ENCODE results near the gene NOSTRIN.
"Not testable (repeated sequence)": the region's sequence is repeated elsewhere in the genome, so short reads cannot be mapped to it uniquely, and the experiment has no call there.

NOSTRIN gene

GRCh38 chr2:168801961-168802858 is at the start of gene NOSTRIN:
TSS of gene NOSTRIN (plus strand) at chr2:168802637. CDS start at chr2:168802647, 10 bp downstream.
- H2AFZ ChIP-seq (ENCODE audit: low read depth, low read length): no peak within 1 kb of the TSS
- H3K36me3 ChIP-seq (ENCODE audit: insufficient read depth, low read length): no peaks in the 10 kb centered on the region
- no peak within 1 kb of the TSS for H3K4me3 ChIP-seq (ENCODE audit: low read length)
- no peaks in the 10 kb centered on the region for H3K9me3 ChIP-seq (ENCODE audit: low read length)
- H3K27me3 ChIP-seq (ENCODE audit: insufficient read depth, low read length): no peaks in the 10 kb centered on the region
- peaks cover 2% of the 10 kb centered on the region for H3K4me1 ChIP-seq (ENCODE audit: insufficient read depth, low read length)

GRCh38 chr2:168753765-168754329 is 48.6 kb upstream of the NOSTRIN start:
- no peak overlapping the region for H2AFZ ChIP-seq (ENCODE audit: low read depth, low read length)
- H3K4me1 ChIP-seq (ENCODE audit: insufficient read depth, low read length): no peaks in the 10 kb centered on the region
- H3K4me3 ChIP-seq (ENCODE audit: low read length): no peak overlapping the region
- no peaks in the 10 kb centered on the region for H3K9me3 ChIP-seq (ENCODE audit: low read length)
- H3K36me3 ChIP-seq (ENCODE audit: insufficient read depth, low read length): no peaks in the 10 kb centered on the region
- H3K27me3 ChIP-seq (ENCODE audit: insufficient read depth, low read length): no peaks in the 10 kb centered on the region

GRCh38 chr2:168757223-168757622 is 45.2 kb upstream of the NOSTRIN start:
- H3K4me3 ChIP-seq (ENCODE audit: low read length): no peak overlapping the region
- no peaks in the 10 kb centered on the region for H3K4me1 ChIP-seq (ENCODE audit: insufficient read depth, low read length)
- no peak overlapping the region for H2AFZ ChIP-seq (ENCODE audit: low read depth, low read length)
- no peaks in the 10 kb centered on the region for H3K27me3 ChIP-seq (ENCODE audit: insufficient read depth, low read length)
- H3K36me3 ChIP-seq (ENCODE audit: insufficient read depth, low read length): no peaks in the 10 kb centered on the region
- H3K9me3 ChIP-seq (ENCODE audit: low read length): no peaks in the 10 kb centered on the region

- Histone ChIP-seq H3K36me3 (ENCODE audit: insufficient read depth, low read length) (no peaks in the 10 kb centered on the region), H3K27me3 (ENCODE audit: insufficient read depth, low read length) (no peaks in the 10 kb centered on the region), H3K9me3 (ENCODE audit: low read length) (peaks cover 2% of the 10 kb centered on the region), H3K4me3 (ENCODE audit: low read length) (no peak overlapping the region), H3K4me1 (ENCODE audit: insufficient read depth, low read length) (no peaks in the 10 kb centered on the region), H2AFZ (ENCODE audit: low read depth, low read length) (no peak overlapping the region)
These were observed 43.2 kb upstream of the NOSTRIN start for GRCh38 chr2:168758970-168759820.

GRCh38 chr2:168765401-168765800 is 37.0 kb upstream of the NOSTRIN start:
- Histone ChIP-seq H3K4me1 (ENCODE audit: insufficient read depth, low read length) (no peaks in the 10 kb centered on the region), H3K27me3 (ENCODE audit: insufficient read depth, low read length) (no peaks in the 10 kb centered on the region), H2AFZ (ENCODE audit: low read depth, low read length) (no peak overlapping the region), H3K4me3 (ENCODE audit: low read length) (no peak overlapping the region), H3K36me3 (ENCODE audit: insufficient read depth, low read length) (peaks cover 9% of the 10 kb centered on the region), H3K9me3 (ENCODE audit: low read length) (peaks cover 11% of the 10 kb centered on the region)

- Histone ChIP-seq H3K4me1 (ENCODE audit: insufficient read depth, low read length) (no peaks in the 10 kb centered on the region), H3K27me3 (ENCODE audit: insufficient read depth, low read length) (no peaks in the 10 kb centered on the region), H2AFZ (ENCODE audit: low read depth, low read length) (no peak overlapping the region), H3K36me3 (ENCODE audit: insufficient read depth, low read length) (peaks cover 9% of the 10 kb centered on the region), H3K9me3 (ENCODE audit: low read length) (peaks cover 11% of the 10 kb centered on the region), H3K4me3 (ENCODE audit: low read length) (no peak overlapping the region)
These were observed 35.8 kb upstream of the NOSTRIN start for GRCh38 chr2:168766600-168766999.

GRCh38 chr2:168767258-168767657 is 35.2 kb upstream of the NOSTRIN start:
- Histone ChIP-seq H3K4me1 (ENCODE audit: insufficient read depth, low read length) (no peaks in the 10 kb centered on the region), H2AFZ (ENCODE audit: low read depth, low read length) (no peak overlapping the region), H3K4me3 (ENCODE audit: low read length) (no peak overlapping the region), H3K36me3 (ENCODE audit: insufficient read depth, low read length) (peaks cover 9% of the 10 kb centered on the region), H3K9me3 (ENCODE audit: low read length) (peaks cover 11% of the 10 kb centered on the region), H3K27me3 (ENCODE audit: insufficient read depth, low read length) (no peaks in the 10 kb centered on the region)

GRCh38 chr2:168768357-168768756 is 34.1 kb upstream of the NOSTRIN start:
- not testable (repeated sequence) for H3K4me3 ChIP-seq (ENCODE audit: low read length)

GRCh38 chr2:168770796-168771195 is 31.6 kb upstream of the NOSTRIN start:
- Histone ChIP-seq H3K4me1 (ENCODE audit: insufficient read depth, low read length) (no peaks in the 10 kb centered on the region), H3K9me3 (ENCODE audit: low read length) (peaks cover 2% of the 10 kb centered on the region), H3K36me3 (ENCODE audit: insufficient read depth, low read length) (peaks cover 9% of the 10 kb centered on the region), H3K4me3 (ENCODE audit: low read length) (no peak overlapping the region), H2AFZ (ENCODE audit: low read depth, low read length) (no peak overlapping the region), H3K27me3 (ENCODE audit: insufficient read depth, low read length) (no peaks in the 10 kb centered on the region)

More at GRCh38 chr2:168768357-168768756, 34.1 kb upstream of the NOSTRIN start:
- peaks cover 11% of the 10 kb centered on the region for H3K9me3 ChIP-seq (ENCODE audit: low read length)
- H3K27me3 ChIP-seq (ENCODE audit: insufficient read depth, low read length); H2AFZ ChIP-seq (ENCODE audit: low read depth, low read length); H3K36me3 ChIP-seq (ENCODE audit: insufficient read depth, low read length); H3K4me1 ChIP-seq (ENCODE audit: insufficient read depth, low read length): not testable (repeated sequence)

GRCh38 chr2:168772704-168773103 is 29.7 kb upstream of the NOSTRIN start:
- no peak overlapping the region for H3K4me3 ChIP-seq (ENCODE audit: low read length)
- no peaks in the 10 kb centered on the region for H3K4me1 ChIP-seq (ENCODE audit: insufficient read depth, low read length)
- H3K36me3 ChIP-seq (ENCODE audit: insufficient read depth, low read length): no peaks in the 10 kb centered on the region
- no peaks in the 10 kb centered on the region for H3K27me3 ChIP-seq (ENCODE audit: insufficient read depth, low read length)
- peaks cover 2% of the 10 kb centered on the region for H3K9me3 ChIP-seq (ENCODE audit: low read length)
- H2AFZ ChIP-seq (ENCODE audit: low read depth, low read length): no peak overlapping the region

- no peaks in the 10 kb centered on the region for H3K27me3 ChIP-seq (ENCODE audit: insufficient read depth, low read length)
- peaks cover 2% of the 10 kb centered on the region for H3K9me3 ChIP-seq (ENCODE audit: low read length)
- no peak overlapping the region for H3K4me3 ChIP-seq (ENCODE audit: low read length)
- H2AFZ ChIP-seq (ENCODE audit: low read depth, low read length): no peak overlapping the region
- H3K4me1 ChIP-seq (ENCODE audit: insufficient read depth, low read length): no peaks in the 10 kb centered on the region
- no peaks in the 10 kb centered on the region for H3K36me3 ChIP-seq (ENCODE audit: insufficient read depth, low read length)
These were observed 29.3 kb upstream of the NOSTRIN start for GRCh38 chr2:168773128-168773527.

- H3K9me3 ChIP-seq (ENCODE audit: low read length): peaks cover 2% of the 10 kb centered on the region
These were observed 28.5 kb upstream of the NOSTRIN start for GRCh38 chr2:168773719-168774521.

More at GRCh38 chr2:168773719-168774521, 28.5 kb upstream of the NOSTRIN start:
- no peaks in the 10 kb centered on the region for H3K36me3 ChIP-seq (ENCODE audit: insufficient read depth, low read length)
- H2AFZ ChIP-seq (ENCODE audit: low read depth, low read length): no peak overlapping the region
- H3K4me3 ChIP-seq (ENCODE audit: low read length): no peak overlapping the region
- no peaks in the 10 kb centered on the region for H3K4me1 ChIP-seq (ENCODE audit: insufficient read depth, low read length)
- no peaks in the 10 kb centered on the region for H3K27me3 ChIP-seq (ENCODE audit: insufficient read depth, low read length)
